NCI-H524 treated with DMSO at 0.1 percent for 48 hours (cell line): Measurements from ENCODE around the gene TPD52L2.
A peak's percentile ranks its signal among the peaks of the same experiment; 100 is the strongest.

Experiments
- DNase-seq: peaks from one replicate; lab custom pipeline; 2025; lab: John Stamatoyannopoulos, UW

Gene TPD52L2

DNA sequence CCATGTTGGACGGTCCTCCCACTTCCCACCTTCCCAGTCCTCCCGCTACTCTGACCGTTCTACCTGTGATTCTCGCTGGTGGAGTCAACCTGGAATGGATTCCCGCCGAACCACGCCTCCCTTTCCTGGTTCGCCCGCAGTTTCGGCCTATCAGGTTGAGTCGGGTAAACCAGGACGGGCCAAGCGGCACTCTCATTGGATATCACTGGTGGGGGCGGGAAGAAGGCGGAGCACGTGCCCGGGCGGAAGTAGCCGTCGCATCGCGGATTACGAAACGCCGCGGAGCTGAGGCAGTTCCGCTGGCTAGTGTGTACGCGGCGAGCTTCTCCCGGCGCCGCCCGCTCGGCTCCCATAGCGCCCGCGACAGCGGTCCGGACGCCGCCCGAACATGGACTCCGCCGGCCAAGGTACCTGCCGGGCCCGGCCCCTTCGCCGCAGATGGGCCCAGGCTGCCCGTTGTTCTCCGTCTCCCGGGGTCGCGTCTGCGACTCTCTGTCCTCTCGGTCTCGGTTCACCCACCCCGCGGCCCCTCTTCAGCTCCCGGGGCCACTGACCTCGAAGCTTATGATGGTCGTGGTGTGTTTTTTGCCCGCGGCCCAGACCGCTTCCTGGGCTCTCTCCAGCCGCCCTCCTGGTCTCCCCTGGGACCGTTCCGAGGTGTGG, at the start of gene TPD52L2:
Gene TPD52L2 (plus strand): TSS at position 293 of the 663 bp plus-strand sequence. CDS start 96 bp downstream, at position 389.
- DNase-seq, result peak; percentile 92

DNA sequence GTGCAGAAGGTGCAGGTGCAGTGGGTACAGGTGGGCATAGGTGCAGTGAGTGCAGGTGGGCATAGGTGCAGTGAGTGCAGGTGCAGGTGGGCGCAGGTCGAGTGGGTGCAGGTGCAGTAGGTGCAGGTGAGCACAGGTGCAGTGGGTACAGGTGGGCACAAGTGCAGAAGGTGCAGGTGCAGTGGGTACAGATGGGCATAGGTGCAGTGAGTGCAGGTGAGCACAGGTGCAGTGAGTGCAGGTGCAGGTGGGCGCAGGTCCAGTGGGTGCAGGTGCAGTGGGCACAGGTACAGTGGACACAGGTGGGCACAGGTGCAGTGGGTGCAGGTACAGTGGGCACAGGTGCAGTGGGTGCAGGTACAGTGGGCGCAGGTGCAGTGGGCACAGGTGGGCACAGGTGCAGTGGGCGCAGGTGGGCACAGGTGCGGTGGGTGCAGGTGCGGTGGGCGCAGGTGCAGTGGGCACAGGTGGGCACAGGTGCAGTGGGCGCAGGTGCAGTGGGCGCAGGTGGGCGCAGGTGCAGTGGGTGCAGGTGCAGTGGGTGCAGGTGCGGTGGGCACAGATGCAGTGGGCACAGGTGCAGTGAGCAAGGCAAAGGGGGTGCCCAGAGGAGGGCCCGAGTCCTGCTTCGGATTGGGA, 49.3 kb upstream of the TPD52L2 start:
- DNase-seq, result no peak

DNA sequence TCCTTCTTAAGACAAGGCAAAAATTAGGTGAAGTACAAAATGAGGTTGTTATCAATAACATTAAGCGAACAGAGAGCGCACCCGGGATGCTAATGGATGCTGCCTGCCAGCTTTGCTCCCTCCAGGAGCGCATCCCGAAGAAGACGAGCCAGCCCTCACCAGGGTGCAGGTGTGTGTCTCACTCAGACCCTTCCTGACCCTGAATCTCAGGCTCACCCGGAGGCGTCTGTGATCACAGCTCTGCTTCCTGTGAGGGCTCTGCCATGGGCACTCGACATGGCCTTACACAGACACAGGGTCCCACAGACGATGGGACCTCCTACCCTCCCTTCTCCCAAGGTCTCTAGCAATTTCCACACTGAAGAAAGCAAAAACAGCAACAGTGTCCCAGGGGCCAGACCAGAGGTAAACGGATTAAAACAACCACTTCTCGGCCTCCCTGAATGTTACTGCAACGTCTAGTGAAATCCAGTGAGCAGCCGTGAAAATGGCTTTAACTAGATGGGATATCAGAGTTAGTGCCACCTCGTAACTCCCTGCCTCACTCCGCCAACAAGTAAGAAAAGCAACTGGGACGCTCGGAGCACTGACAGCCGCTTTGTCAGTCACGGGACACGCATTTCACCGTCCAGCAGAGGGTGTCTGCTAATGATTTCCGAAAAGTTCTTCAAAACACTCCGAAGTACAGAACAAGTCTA, 45.7 kb upstream of the TPD52L2 start:
- DNase-seq, result no peak

DNA sequence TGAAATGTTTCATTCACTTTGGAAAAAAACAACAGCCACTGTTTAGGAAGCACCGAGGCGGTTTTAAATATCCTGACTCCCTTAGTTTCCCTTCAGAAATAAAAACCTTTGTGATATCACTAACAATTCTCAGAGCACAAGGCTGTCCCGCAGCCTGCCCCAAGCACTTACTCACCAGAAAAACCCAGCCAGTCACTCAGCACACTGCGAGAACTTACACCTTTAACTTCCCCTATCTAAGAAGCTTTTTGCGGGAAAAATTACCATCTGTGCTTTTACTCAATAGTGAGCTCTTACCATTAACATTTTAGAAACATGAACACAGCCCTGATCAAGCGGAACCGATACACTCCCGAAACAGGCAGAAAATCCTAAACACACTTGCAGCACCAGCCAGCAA, 43.3 kb upstream of the TPD52L2 start:
- DNase-seq, result no peak

DNA sequence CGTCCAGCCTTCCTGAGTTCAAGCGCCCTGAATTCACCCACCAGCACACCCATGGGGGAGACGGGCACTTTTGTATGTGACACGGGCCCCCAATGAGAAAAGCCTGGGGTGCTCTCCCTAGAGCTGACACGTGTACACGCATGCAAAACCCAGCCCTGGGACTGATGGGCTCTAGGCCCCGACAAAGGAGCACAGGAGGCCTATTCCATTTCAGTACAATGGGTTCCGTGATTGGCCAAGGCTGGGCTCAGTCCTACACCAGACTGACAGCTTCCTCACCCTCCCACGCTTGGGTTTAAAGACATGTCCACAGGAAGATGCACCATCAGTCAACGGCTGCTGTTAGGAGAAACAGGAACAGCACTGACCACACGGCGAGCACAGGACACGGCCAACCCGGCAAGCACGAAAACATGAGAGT, 42.8 kb upstream of the TPD52L2 start:
- DNase-seq, result no peak

DNA sequence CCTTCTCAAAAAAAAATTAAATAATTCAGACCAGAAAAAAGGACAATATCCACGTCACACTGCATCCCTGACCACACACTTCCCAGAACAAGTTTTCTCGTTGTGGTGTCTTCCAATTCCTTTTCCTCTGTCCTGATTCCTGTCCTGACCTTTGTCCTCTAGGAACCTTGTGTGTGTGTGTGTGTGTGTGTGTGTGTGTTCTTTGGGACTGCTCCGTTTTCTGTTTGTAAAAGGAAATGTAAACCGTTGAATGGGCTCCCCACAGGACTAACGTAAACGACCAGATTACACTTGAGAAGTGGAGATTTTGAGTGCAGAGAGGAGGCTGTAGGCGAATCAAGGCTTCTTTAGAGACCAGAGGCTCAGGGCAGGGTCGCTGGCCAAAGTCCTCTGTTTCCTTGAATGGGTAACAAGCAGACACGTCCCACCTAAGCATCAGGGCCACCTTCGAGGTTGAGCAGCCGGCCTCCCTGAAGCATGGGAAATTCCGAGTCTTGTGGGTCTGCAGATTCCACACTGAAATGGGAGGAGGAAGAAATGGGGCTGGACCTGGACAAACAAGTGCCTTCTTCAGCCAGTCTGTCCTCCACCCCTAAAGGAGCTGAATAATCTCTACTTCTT, 41.3 kb upstream of the TPD52L2 start:
- DNase-seq, result no peak

DNA sequence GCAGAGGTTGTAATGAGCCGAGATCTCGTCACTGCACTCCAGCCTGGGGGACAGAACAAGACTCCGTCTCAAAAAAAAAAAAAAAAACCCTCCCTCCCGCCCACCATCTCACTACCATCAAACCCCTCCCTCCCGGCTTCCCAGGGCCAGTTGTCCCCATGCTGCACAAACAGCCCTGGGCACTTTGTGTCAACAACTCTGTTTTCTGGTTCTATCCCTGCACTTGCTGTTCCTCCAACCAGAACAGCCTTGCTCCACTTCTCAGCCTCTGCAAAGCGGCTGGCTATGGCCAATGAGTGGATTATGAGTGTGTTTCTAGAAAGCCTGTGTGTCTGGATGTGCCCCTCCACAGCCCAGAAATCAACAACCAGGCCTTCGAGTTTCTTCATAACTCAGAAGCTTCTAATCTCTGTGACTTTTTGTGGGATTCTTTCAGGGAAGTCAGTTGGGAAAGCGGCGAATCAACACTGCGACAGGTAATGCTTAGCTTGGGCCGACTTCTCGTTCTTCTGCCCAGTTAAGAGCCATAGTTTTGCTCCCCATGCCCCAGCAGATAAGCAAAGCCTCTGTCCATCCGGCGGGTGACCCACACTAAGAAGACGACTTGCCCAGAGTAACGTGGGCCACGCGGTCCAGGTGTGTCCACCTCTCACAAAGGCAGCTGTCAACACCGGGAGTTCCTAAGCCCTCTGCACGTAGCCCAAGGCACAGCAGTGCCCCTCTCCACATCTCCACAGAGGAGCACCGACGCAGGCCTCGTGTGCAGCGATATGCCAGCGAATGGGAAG, 39.5 kb upstream of the TPD52L2 start:
- no peak for DNase-seq

DNA sequence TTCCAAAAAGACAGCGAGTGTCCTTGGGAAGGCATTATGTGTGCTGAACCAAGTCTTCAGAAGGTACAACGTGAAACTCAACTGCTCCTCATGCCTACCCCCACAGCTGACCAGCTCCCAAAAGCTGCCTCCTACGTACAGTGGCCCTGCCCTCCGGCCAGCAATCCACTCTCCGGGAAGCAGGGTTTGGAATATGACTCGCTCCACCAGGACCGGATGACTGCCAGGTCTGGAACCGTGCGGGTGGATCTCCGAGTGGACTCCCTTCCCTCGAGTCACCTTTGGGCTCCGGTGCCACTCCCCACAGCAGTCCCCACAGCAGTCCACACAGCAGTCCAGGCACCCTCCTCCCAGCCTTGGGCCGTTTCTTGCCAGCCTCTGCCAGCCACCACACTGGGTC, 38.3 kb upstream of the TPD52L2 start:
- no peak for DNase-seq

- DNase-seq, result no peak
These were observed 36.9 kb upstream of the TPD52L2 start for GRCh38 chr20:63828124-63828523.

- no peak for DNase-seq
These were observed 36.5 kb upstream of the TPD52L2 start for GRCh38 chr20:63828545-63828944.

- no peak for DNase-seq
These were observed 36.1 kb upstream of the TPD52L2 start for GRCh38 chr20:63828951-63829350.

GRCh38 chr20:63829603-63829944, 35.5 kb upstream of the TPD52L2 start:
- DNase-seq, result no peak

DNA sequence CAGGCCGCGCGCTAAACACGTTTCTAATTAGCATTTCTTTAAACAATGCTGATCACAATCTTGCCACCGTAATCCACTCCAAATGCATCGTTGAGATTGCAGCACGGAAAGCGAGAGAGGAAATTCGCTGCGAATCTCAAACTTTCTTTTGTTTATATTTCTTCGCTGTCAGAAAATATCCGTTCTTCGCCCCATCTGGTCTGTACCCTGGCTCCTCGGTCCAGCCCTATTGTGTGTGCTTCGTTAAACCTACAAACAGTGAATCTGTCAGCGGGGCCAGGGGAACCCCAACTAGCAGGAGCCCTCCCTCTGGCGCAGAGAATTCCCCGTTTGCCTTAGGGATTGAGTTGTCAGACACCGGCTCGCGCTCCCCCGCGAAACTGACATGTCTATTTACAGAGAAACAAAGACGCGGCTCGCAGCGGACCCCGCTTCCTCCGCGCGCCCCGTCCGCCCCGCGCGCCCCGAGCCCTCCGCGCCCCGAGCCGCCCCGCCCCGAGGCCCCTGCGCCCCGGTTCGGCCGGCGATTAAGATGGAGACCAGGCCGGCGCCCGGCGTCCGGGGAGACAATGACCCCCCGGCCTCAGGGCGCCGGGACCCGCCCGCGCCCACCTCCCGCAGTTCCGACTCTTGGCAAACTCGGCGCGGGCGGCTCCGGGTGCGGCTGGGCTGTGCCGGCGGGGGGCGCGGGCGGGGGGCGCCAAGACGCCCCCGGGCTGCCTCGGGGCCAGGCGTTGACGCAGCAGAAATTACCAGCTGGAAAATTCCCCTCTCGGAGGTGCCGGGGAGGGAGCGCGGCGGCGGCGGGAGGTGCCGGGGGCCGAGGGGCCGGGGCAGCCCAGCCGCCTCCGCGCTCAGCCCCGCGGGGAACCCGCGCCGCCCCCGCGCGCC, 34.9 kb upstream of the TPD52L2 start:
- no peak for DNase-seq

DNA sequence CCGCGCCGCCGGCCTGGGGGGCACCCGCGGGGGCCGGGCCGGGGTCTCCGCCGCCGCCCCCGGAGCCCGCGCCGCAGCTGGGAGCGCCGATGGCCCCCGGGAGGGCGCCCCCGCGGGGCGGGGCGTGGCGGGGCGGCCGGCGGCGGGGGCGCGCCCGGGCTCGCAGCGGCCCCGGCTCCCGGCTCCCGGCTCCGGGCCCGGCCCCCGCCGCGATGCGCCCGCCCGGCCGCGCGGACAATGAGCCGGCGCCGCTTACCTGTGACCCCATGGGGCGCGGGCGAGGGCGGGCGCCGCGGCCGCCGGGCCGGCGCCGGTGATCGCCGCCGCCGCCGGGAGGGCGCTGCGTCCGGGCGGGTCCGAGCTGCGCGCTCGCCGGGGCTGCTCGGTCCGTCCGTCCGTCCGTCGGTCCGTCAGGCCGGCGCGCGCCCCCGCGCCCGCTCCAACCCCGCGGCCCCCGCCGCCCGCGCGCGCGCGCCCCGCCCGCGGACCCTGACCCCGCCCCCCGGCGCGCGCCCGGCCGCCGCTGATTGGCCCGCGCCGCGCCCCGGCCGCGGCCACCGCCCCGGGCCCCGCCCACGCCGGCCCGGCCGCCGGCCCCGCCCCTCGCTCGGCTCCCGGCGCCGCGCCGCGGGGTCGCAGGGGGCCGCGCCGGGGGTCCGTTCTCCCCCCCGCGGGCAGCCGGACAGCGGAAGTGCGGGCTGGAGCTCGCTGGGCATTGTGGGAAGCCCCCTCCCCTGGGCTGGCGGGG, 34.1 kb upstream of the TPD52L2 start, which contains the start of gene ZBTB46:
Gene ZBTB46 (minus strand): TSS at position 424 of the 748 bp plus-strand sequence. CDS start 40,507 bp downstream, outside the sequence.
- DNase-seq, result no peak

GRCh38 chr20:63831646-63831992, 33.5 kb upstream of the TPD52L2 start:
- DNase-seq, result no peak

- DNase-seq, result no peak
These were observed 32.9 kb upstream of the TPD52L2 start for GRCh38 chr20:63831993-63832686.

DNA sequence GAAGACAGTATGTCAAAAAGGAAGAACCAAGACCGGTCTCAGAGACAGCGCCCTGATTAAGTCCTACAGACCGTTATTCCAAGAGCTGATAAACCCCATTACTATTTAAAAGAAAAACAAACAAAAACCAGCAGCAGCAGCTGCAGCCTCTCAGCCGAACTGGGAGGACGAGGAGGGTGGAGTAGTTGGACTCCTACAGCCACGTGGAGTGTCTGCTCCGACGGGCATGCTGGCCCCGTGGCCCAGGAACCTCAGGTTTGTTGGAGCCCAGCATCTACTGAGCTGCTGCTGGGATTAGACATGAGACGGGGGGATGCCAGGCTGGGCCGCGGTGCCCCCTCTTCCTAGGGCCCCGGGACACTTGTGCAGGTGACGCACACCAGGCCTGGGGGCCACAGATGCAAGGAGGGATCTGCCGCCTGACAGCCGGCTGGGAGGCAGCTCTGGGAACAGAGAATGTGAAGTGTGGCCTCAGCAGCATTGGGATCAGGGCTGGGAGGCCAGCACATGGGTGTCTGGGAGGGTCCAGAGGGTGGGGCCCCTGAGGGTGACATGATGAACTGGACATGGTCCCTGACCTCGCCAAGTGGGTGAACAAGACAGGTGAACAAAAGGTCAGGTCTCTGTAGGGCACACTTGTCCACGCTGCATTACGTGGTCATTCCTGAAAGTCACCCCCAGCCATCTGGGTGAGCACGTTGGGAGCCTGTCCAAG, 31.1 kb upstream of the TPD52L2 start:
- DNase-seq, result no peak

DNA sequence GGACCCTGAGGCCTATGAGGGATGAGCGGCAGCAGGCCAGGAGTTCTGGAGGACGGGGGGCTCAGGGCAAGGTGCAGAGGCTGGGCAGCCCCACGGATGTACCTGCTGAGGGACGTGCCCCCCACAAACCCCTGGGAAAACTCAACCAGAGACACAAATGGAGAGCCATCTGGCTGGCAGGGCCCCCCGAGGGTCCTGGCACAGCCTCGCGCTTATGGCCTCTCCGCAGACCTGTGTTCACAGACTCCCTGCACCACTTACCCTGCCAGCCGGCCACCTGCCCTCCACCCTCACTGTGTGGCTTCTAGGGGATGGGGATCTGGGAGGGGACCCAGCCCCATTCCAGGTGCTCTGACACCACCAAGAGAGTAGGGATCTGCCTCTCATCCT, 30.6 kb upstream of the TPD52L2 start:
- no peak for DNase-seq
